ENCODE results near the gene FBN1. TPM values are rescaled to one million over a fixed set of nuclear protein-coding genes. Genes with fewer than 3 reads are reported as not detected.

Gene FBN1
- total RNA-seq, 4 donors from 2014 or later, result 17.6 to 106 (median 31.2) TPM

GRCh38 chr15:48682942-48683651 lies 37.6 kb upstream of the FBN1 start:
- Histone ChIP-seq H3K4me1 (no peaks in the 10 kb centered on the region), H3K9me3 (peaks cover 0 to 4% of the 10 kb centered on the region in 2 donors), H3K36me3 (no peaks in the 10 kb centered on the region), H3K27me3 (no peaks in the 10 kb centered on the region), H3K4me3 (no peak overlapping the region), H3K27ac (no peak overlapping the region)
- TF ChIP-seq POLR2AphosphoS5 (IDR thresholded peaks at IDR 0.05) (no peak), POLR2A (IDR thresholded peaks at IDR 0.05) (no peak)
- DNase-seq, result peak; percentile 26
- 83% methylated on average over 2 of the region's 2 CpGs; no CpG with 5 or more reads in 1 of the 2 donors for WGBS, 2 donors (ENCODE audit: low coverage in 1 of 2)
- intact Hi-C loops (cut with DNase I; ENCODE audit: low total_unique reads), result no loop called here
- in situ Hi-C loops (cut with MboI; ENCODE audit: low pct_ligation_motif_present in 1 of 4, low pct_unique_long_range_greater_than_20kb in 1 of 4, low sequenced_read_pairs in 3 of 4), result no loop called here

- no peak overlapping the region for H3K27ac ChIP-seq
- H3K9me3 ChIP-seq, result peaks cover 0 to 3% of the 10 kb centered on the region in 2 donors
- intact Hi-C loops (cut with DNase I; ENCODE audit: low total_unique reads), result no loop called here
- in situ Hi-C loops (cut with MboI; ENCODE audit: low pct_ligation_motif_present in 1 of 4, low pct_unique_long_range_greater_than_20kb in 1 of 4, low sequenced_read_pairs in 3 of 4), result no loop called here
- no peaks in the 10 kb centered on the region for H3K27me3 ChIP-seq
- no peak for TF ChIP-seq POLR2A (IDR thresholded peaks at IDR 0.05)
- TF ChIP-seq CTCF (IDR thresholded peaks at IDR 0.05), result no peak
- no peak for TF ChIP-seq EP300 (IDR thresholded peaks at IDR 0.05; ENCODE audit: low read depth)
- no peak for TF ChIP-seq POLR2AphosphoS5 (IDR thresholded peaks at IDR 0.05)
- no peaks in the 10 kb centered on the region for H3K36me3 ChIP-seq
- no peak overlapping the region for H3K4me3 ChIP-seq
- 61 to 66% methylated on average over 2 to 3 of the region's 3 CpGs for WGBS, 2 donors (ENCODE audit: low coverage in 1 of 2)
- DNase-seq, result no peak
- H3K4me1 ChIP-seq, result no peaks in the 10 kb centered on the region
Observed at GRCh38 chr15:48681353-48681752, 35.8 kb upstream of the FBN1 start.

GRCh38 chr15:48680841-48681240 lies 35.3 kb upstream of the FBN1 start:
- TF ChIP-seq CTCF (IDR thresholded peaks at IDR 0.05) (no peak), EP300 (IDR thresholded peaks at IDR 0.05; ENCODE audit: low read depth) (no peak), POLR2A (IDR thresholded peaks at IDR 0.05) (no peak), POLR2AphosphoS5 (IDR thresholded peaks at IDR 0.05) (no peak)
- H3K36me3 ChIP-seq, result no peaks in the 10 kb centered on the region
- DNase-seq, result no peak
- WGBS, 2 donors (ENCODE audit: low coverage in 1 of 2), result 14 to 44% methylated on average over 1 of the region's 1 CpG
- H3K27ac ChIP-seq, result no peak overlapping the region
- intact Hi-C loops (cut with DNase I; ENCODE audit: low total_unique reads), result no loop called here
- H3K4me1 ChIP-seq, result no peaks in the 10 kb centered on the region
- no peaks in the 10 kb centered on the region for H3K9me3 ChIP-seq
- in situ Hi-C loops (cut with MboI; ENCODE audit: low pct_ligation_motif_present in 1 of 4, low pct_unique_long_range_greater_than_20kb in 1 of 4, low sequenced_read_pairs in 3 of 4), result no loop called here
- H3K27me3 ChIP-seq, result no peaks in the 10 kb centered on the region
- no peak overlapping the region for H3K4me3 ChIP-seq

- Histone ChIP-seq H3K27me3 (no peaks in the 10 kb centered on the region), H3K27ac (no peak overlapping the region), H3K9me3 (no peaks in the 10 kb centered on the region), H3K4me3 (no peak overlapping the region), H3K4me1 (no peaks in the 10 kb centered on the region), H3K36me3 (no peaks in the 10 kb centered on the region)
- no peak for TF ChIP-seq POLR2A (IDR thresholded peaks at IDR 0.05)
- no peak for TF ChIP-seq CTCF (IDR thresholded peaks at IDR 0.05)
- no peak for TF ChIP-seq POLR2AphosphoS5 (IDR thresholded peaks at IDR 0.05)
- TF ChIP-seq EP300 (IDR thresholded peaks at IDR 0.05; ENCODE audit: low read depth), result no peak
- in situ Hi-C loops (cut with MboI; ENCODE audit: low pct_ligation_motif_present in 1 of 4, low pct_unique_long_range_greater_than_20kb in 1 of 4, low sequenced_read_pairs in 3 of 4) (no loop called here), intact Hi-C loops (cut with DNase I; ENCODE audit: low total_unique reads) (no loop called here)
- WGBS, 2 donors (ENCODE audit: low coverage in 1 of 2), result 48 to 58% methylated on average over 2 of the region's 2 CpGs
- DNase-seq, result no peak
Observed at GRCh38 chr15:48679952-48680351, 34.4 kb upstream of the FBN1 start.

- in situ Hi-C loops (cut with MboI; ENCODE audit: low pct_ligation_motif_present in 1 of 4, low pct_unique_long_range_greater_than_20kb in 1 of 4, low sequenced_read_pairs in 3 of 4), result no loop called here
- TF ChIP-seq POLR2AphosphoS5 (IDR thresholded peaks at IDR 0.05) (no peak), POLR2A (IDR thresholded peaks at IDR 0.05) (no peak), EP300 (IDR thresholded peaks at IDR 0.05; ENCODE audit: low read depth) (no peak), CTCF (IDR thresholded peaks at IDR 0.05) (no peak)
Observed at GRCh38 chr15:48678851-48679250, 33.3 kb upstream of the FBN1 start.

More at GRCh38 chr15:48678851-48679250, 33.3 kb upstream of the FBN1 start:
- no peak overlapping the region for H3K4me3 ChIP-seq
- intact Hi-C loops (cut with DNase I; ENCODE audit: low total_unique reads), result no loop called here
- DNase-seq, result no peak
- H3K4me1 ChIP-seq, result no peaks in the 10 kb centered on the region
- no peaks in the 10 kb centered on the region for H3K36me3 ChIP-seq
- no peaks in the 10 kb centered on the region for H3K27me3 ChIP-seq
- H3K27ac ChIP-seq, result no peak overlapping the region
- H3K9me3 ChIP-seq, result no peaks in the 10 kb centered on the region
- 90 to 91% methylated on average over 7 of the region's 7 CpGs for WGBS, 2 donors (ENCODE audit: low coverage in 1 of 2)
